Ascending aorta (tissue), 2 donors: ENCODE data around the gene ITM2C. TPM values are rescaled to one million over a fixed set of nuclear protein-coding genes. Genes with fewer than 3 reads are reported as not detected.

Experiments
- DNase-seq, 2 donors: peaks; one replicate each; pipeline ENCODE4 v3.0.0-alpha.2; 2019; ENCODE audit warnings: low spot score in 2 of 2
- H3K27ac ChIP-seq, 2 donors: fragments of 200-600 bp; sonication (generic); one replicate each; pipeline ENCODE4 v1.5.1; 2016 to 2017; ENCODE audit warnings: mild to moderate bottlenecking in 1 of 2
- H3K27me3 ChIP-seq: fragments of 200-600 bp; sonication (generic); one replicate; pipeline ENCODE4 v1.5.1; 2017
- H3K36me3 ChIP-seq, 2 donors: fragments of 200-600 bp; sonication (generic); one replicate each; pipeline ENCODE4 v1.5.1; 2016
- H3K4me1 ChIP-seq, 2 donors: fragments of 200-600 bp; sonication (generic); one replicate each; pipeline ENCODE4 v1.5.1; 2016 to 2017; ENCODE audit warnings: mild to moderate bottlenecking in 1 of 2
- H3K4me3 ChIP-seq, 2 donors: fragments of 200-600 bp; sonication (generic); one replicate each; pipeline ENCODE4 v1.5.1; 2016 to 2017; ENCODE audit warnings: mild to moderate bottlenecking in 1 of 2
- H3K9me3 ChIP-seq, 2 donors: fragments of 200-600 bp; sonication (generic); one replicate each; pipeline ENCODE4 v1.5.1; 2016
- CTCF ChIP-seq, 3 experiments: fragments of 200-600 bp in 2 of 3; fragments of 450-650 bp in 1 of 3; sonication (generic) in 2 of 3; IDR thresholded peaks; one replicate each; pipeline ENCODE4 v1.5.1; 2016 to 2019; ENCODE audit warnings: antibody characterized with exemption in 3 of 3, mild to moderate bottlenecking in 1 of 3, moderate library complexity in 1 of 3
- intact Hi-C: fragments of 100-400 bp; cut with DNase I; formaldehyde crosslinking; loops from one replicate; pipeline ENCODE4 v1.15.1; 2023
- total RNA-seq: library from RNA; depleted of rRNA; stranded (reverse); fragments of >200 nt; gene quantifications from one replicate; pipeline ENCODE4 v1.1.0, GENCODE V29; 2016

The ITM2C gene
- total RNA-seq, 1 donor from 2014 or later: 84.9 TPM

- Histone ChIP-seq H3K4me1 (no peaks in the 10 kb centered on the region), H3K9me3 (no peaks in the 10 kb centered on the region), H3K27ac (no peak overlapping the region), H3K27me3 (no peaks in the 10 kb centered on the region), H3K4me3 (no peak overlapping the region), H3K36me3 (no peaks in the 10 kb centered on the region)
- DNase-seq: peak in 1 of 2 donors; percentile 57
- intact Hi-C loops: no loop called here
- no peak for TF ChIP-seq CTCF (IDR thresholded peaks at IDR 0.05)
Observed at GRCh38 chr2:230893841-230894781, 29.4 kb downstream of the ITM2C start.

GRCh38 chr2:230895536-230896345 is 31.0 kb downstream of the ITM2C start:
- no peaks in the 10 kb centered on the region for H3K27me3 ChIP-seq
- intact Hi-C loops: no loop called here
- TF ChIP-seq CTCF (IDR thresholded peaks at IDR 0.05): no peak
- H3K27ac ChIP-seq: no peak overlapping the region
- no peak overlapping the region for H3K4me3 ChIP-seq
- no peaks in the 10 kb centered on the region for H3K4me1 ChIP-seq
- peak in 1 of 2 donors; percentile 24 for DNase-seq
- no peaks in the 10 kb centered on the region for H3K9me3 ChIP-seq
- no peaks in the 10 kb centered on the region for H3K36me3 ChIP-seq

GRCh38 chr2:230896346-230897115 is 31.8 kb downstream of the ITM2C start:
- Histone ChIP-seq H3K4me1 (no peaks in the 10 kb centered on the region), H3K4me3 (no peak overlapping the region), H3K36me3 (no peaks in the 10 kb centered on the region), H3K9me3 (no peaks in the 10 kb centered on the region), H3K27me3 (no peaks in the 10 kb centered on the region), H3K27ac (no peak overlapping the region)
- DNase-seq: peak in 1 of 2 donors; percentile 31
- TF ChIP-seq CTCF (IDR thresholded peaks at IDR 0.05): no peak
- intact Hi-C loops: no loop called here

GRCh38 chr2:230898016-230898712 is 33.4 kb downstream of the ITM2C start:
- no peak for TF ChIP-seq CTCF (IDR thresholded peaks at IDR 0.05)

GRCh38 chr2:230898713-230899091 is 34.0 kb downstream of the ITM2C start:
- Histone ChIP-seq H3K4me3 (no peak overlapping the region), H3K27me3 (no peaks in the 10 kb centered on the region), H3K27ac (no peak overlapping the region), H3K4me1 (no peaks in the 10 kb centered on the region), H3K9me3 (no peaks in the 10 kb centered on the region), H3K36me3 (no peaks in the 10 kb centered on the region)
- intact Hi-C loops: no loop called here
- no peak for TF ChIP-seq CTCF (IDR thresholded peaks at IDR 0.05)
- peak in 1 of 2 donors; percentile 30 for DNase-seq

More at GRCh38 chr2:230898016-230898712, 33.4 kb downstream of the ITM2C start:
- Histone ChIP-seq H3K9me3 (no peaks in the 10 kb centered on the region), H3K27me3 (no peaks in the 10 kb centered on the region), H3K36me3 (no peaks in the 10 kb centered on the region), H3K4me1 (no peaks in the 10 kb centered on the region), H3K27ac (no peak overlapping the region), H3K4me3 (no peak overlapping the region)
- intact Hi-C loops: no loop called here
- DNase-seq: peak in 1 of 2 donors; percentile 61
